GM23338 (cell line): ENCODE measurements around the gene ITPR3. TPM values are rescaled to one million over a fixed set of nuclear protein-coding genes. Genes with fewer than 3 reads are reported as not detected.

Source experiments
- ATAC-seq: fragments of 200-7000 bp; cut with Tn5 transposase; 3 replicates; pipeline ENCODE4 v1.9.1; 2020
- DNase-seq: peaks from one replicate; pipeline ENCODE4 v3.0.0-alpha.2; 2015; ENCODE audit warnings: low spot score
- H2AFZ ChIP-seq: fragments of 200-600 bp; sonication (generic); 2 replicates; pipeline ENCODE4 v1.8.0; 2016; ENCODE audit warnings: antibody characterized with exemption, mild to moderate bottlenecking, moderate library complexity
- H3F3A ChIP-seq: fragments of 200-600 bp; sonication (generic); replicated peaks from 2 replicates; pipeline ENCODE4 v1.8.0; 2017; ENCODE audit warnings: antibody characterized with exemption, mixed run types, low read depth
- H3K27ac ChIP-seq: fragments of 200-600 bp; sonication (generic); 2 replicates; pipeline ENCODE4 v1.6.1; 2016; ENCODE audit warnings: low read depth
- H3K27me3 ChIP-seq: fragments of 200-600 bp; sonication (generic); 2 replicates; pipeline ENCODE4 v1.8.0; 2016; ENCODE audit warnings: mild to moderate bottlenecking, mixed run types, moderate library complexity; ENCODE audit not compliant: insufficient read depth
- H3K36me3 ChIP-seq: fragments of 200-600 bp; sonication (generic); 2 replicates; pipeline ENCODE4 v1.8.0; 2016; ENCODE audit warnings: mild to moderate bottlenecking; ENCODE audit not compliant: insufficient read depth
- H3K4me1 ChIP-seq: fragments of 200-600 bp; sonication (generic); 2 replicates; pipeline ENCODE4 v1.8.0; 2016; ENCODE audit warnings: mild to moderate bottlenecking, moderate library complexity; ENCODE audit not compliant: insufficient read depth
- H3K4me2 ChIP-seq: fragments of 200-600 bp; sonication (generic); 2 replicates; pipeline ENCODE4 v1.7.1; 2017; ENCODE audit warnings: mixed run types
- H3K4me3 ChIP-seq: fragments of 200-600 bp; sonication (generic); 2 replicates; pipeline ENCODE4 v1.6.1; 2016; ENCODE audit warnings: mixed run types
- H3K79me2 ChIP-seq: fragments of 200-600 bp; sonication (generic); replicated peaks from 2 replicates; pipeline ENCODE4 v1.8.0; 2017; ENCODE audit warnings: mild to moderate bottlenecking; ENCODE audit not compliant: insufficient read depth
- H3K9me2 ChIP-seq: fragments of 200-600 bp; sonication (generic); 2 replicates; pipeline ENCODE4 v1.8.0; 2017; ENCODE audit not compliant: insufficient read depth
- H4K20me1 ChIP-seq: fragments of 200-600 bp; sonication (generic); replicated peaks from 2 replicates; pipeline ENCODE4 v1.8.0; 2017; ENCODE audit warnings: mild to moderate bottlenecking; ENCODE audit not compliant: insufficient read depth
- H3K27ac Mint-ChIP-seq: 2 replicates; pipeline ENCODE4 v1.8.0; 2020; ENCODE audit warnings: inconsistent platforms, mild to moderate bottlenecking, moderate library complexity, mixed read lengths
- H3K27me3 Mint-ChIP-seq: 3 replicates; pipeline ENCODE4 v1.8.0; 2022; ENCODE audit warnings: low read depth, mild to moderate bottlenecking, moderate library complexity, mixed read lengths, inconsistent platforms; ENCODE audit not compliant: insufficient read depth, poor library complexity
- H3K36me3 Mint-ChIP-seq: 3 replicates; pipeline ENCODE4 v1.8.0; 2021; ENCODE audit warnings: low read depth, mild to moderate bottlenecking, inconsistent platforms, moderate library complexity, mixed read lengths
- H3K4me1 Mint-ChIP-seq: 3 replicates; pipeline ENCODE4 v1.8.0; 2020; ENCODE audit warnings: mild to moderate bottlenecking, inconsistent platforms, mixed read lengths
- H3K4me3 Mint-ChIP-seq: 3 replicates; pipeline ENCODE4 v1.8.0; 2021; ENCODE audit warnings: moderate library complexity, mild to moderate bottlenecking, inconsistent platforms, mixed read lengths
- H3K9me3 Mint-ChIP-seq: 3 replicates; pipeline ENCODE4 v1.8.0; 2020; ENCODE audit warnings: moderate library complexity, mild to moderate bottlenecking, inconsistent platforms, mixed read lengths
- CREB1 ChIP-seq: fragments of 250-450 bp; sonication (Bioruptor Pico); IDR thresholded peaks from 2 replicates; pipeline ENCODE4 v1.5.0; 2020; ENCODE audit warnings: low read depth, mild to moderate bottlenecking, moderate library complexity
- ETS1 ChIP-seq: IDR thresholded peaks from 2 replicates; pipeline ENCODE4 v1.6.1; 2016; ENCODE audit warnings: antibody characterized with exemption
- EZH2 ChIP-seq: fragments of 200-600 bp; sonication (generic); IDR thresholded peaks from one replicate; pipeline ENCODE4 v1.8.0; 2017; ENCODE audit warnings: antibody characterized with exemption, mild to moderate bottlenecking, low read depth; ENCODE audit not compliant: unreplicated experiment
- EZH2phosphoT487 ChIP-seq: fragments of 200-600 bp; sonication (generic); IDR thresholded peaks from one replicate; pipeline ENCODE4 v1.8.1; 2018; ENCODE audit warnings: antibody characterized with exemption; ENCODE audit not compliant: unreplicated experiment
- JUNB ChIP-seq: IDR thresholded peaks from one replicate; pipeline ENCODE4 v1.6.1; 2016; ENCODE audit warnings: antibody characterized with exemption; ENCODE audit not compliant: unreplicated experiment
- NANOG ChIP-seq: IDR thresholded peaks from 2 replicates; pipeline ENCODE4 v1.6.1; 2016; ENCODE audit warnings: antibody characterized with exemption, borderline replicate concordance
- POLR2AphosphoS5 ChIP-seq: IDR thresholded peaks from 2 replicates; pipeline ENCODE4 v1.6.1; 2016; ENCODE audit warnings: antibody characterized with exemption, low read depth
- REST ChIP-seq: IDR thresholded peaks from one replicate; pipeline ENCODE4 v1.6.1; 2018; ENCODE audit warnings: antibody characterized with exemption; ENCODE audit not compliant: unreplicated experiment
- STAT1 ChIP-seq: IDR thresholded peaks from one replicate; pipeline ENCODE4 v1.6.1; 2016; ENCODE audit warnings: antibody characterized with exemption; ENCODE audit not compliant: unreplicated experiment
- ZNF114 ChIP-seq: fragments of 250-450 bp; sonication (Bioruptor Pico); IDR thresholded peaks from 2 replicates; pipeline ENCODE4 v1.5.0; 2020; ENCODE audit warnings: mild to moderate bottlenecking, moderate library complexity
- ZNF331 ChIP-seq: fragments of 250-450 bp; sonication (Bioruptor Pico); IDR thresholded peaks from 2 replicates; pipeline ENCODE4 v1.5.0; 2020; ENCODE audit warnings: low read depth, mild to moderate bottlenecking, moderate library complexity
- polyA plus RNA-seq: library from polyadenylated mRNA; unstranded; fragments of >200 nt; fragmentation: Nextera tagmentation; extraction: Ambion mirVana; gene quantifications from 2 replicates; pipeline ENCODE4 v1.2.1, GENCODE V29; 2016
- total RNA-seq: library from RNA; depleted of rRNA; stranded (reverse); fragments of >200 nt; shearing (Covaris generic); gene quantifications from 2 replicates; pipeline ENCODE4 v1.2.3, GENCODE V29; 2014
- TF ChIP-seq, protein P1 (sequence below): fragments of 250-450 bp; sonication (Bioruptor Pico); IDR thresholded peaks from 2 replicates; pipeline ENCODE4 v1.5.0; 2020; ENCODE audit warnings: mild to moderate bottlenecking, moderate library complexity
- TF ChIP-seq, protein P2 (sequence below), 2 experiments: fragments of 200-600 bp in 1 of 2; sonication (generic) in 1 of 2; conservative IDR thresholded peaks; 2 replicates each; pipeline versions ENCODE4 v1.5.1 to v1.6.1; 2016 to 2017; ENCODE audit warnings: antibody characterized with exemption in 2 of 2, low read depth in 2 of 2, mild to moderate bottlenecking in 2 of 2, moderate library complexity in 1 of 2

The ITPR3 gene
- total and polyA plus RNA-seq, 2 experiments from 2014 or later, result 7.3 to 31.9 TPM

DNA sequence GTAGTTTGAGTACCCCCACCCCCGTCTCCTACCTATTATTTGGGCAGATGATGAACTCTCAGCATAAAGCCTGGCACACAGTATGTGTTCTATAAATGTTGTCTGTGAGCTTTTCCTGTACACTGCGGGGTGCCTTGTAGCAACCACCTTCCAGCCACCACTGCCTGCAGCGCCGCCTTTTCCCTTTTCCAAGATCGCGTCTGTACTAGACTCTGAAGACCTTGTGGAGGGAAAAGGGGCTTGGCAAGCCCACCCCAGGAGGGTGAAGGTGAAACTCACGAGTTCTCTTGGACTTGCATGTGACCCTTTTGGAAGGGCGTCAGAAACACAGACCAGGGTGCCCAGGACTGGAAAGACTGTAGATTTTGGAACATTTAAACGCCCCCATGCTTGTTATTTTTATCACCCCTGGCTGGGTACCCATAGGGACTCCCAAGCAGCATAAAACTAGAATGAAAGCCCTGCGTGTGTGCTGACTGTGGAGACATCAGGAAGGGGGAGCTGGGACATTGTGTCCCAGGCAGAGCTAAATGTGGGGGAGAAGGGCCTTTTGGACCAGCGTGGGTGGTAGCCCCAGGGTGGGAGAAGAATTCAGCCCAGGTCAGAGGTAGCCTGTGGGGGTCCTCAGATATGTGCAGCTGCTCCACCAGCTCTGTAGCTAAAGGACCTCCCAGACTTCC lies 49.3 kb upstream of the ITPR3 start:
- no peaks in the 10 kb centered on the region for H3K27me3 ChIP-seq
- H3K4me2 ChIP-seq, result peak overlapping the region; percentile 92
- H3K9me2 ChIP-seq, result no peaks in the 10 kb centered on the region
- no peaks in the 10 kb centered on the region for H4K20me1 ChIP-seq
- H2AFZ ChIP-seq, result peak overlapping the region; percentile 97
- H3K27me3 Mint-ChIP-seq, result peaks cover 24% of the 10 kb centered on the region
- H3K79me2 ChIP-seq, result no peaks in the 10 kb centered on the region
- TF ChIP-seq NANOG (no peak), REST (no peak), EZH2 (no peak), POLR2AphosphoS5 (no peak), ZNF331 (no peak), CREB1 (CRISPR knock-in tag) (no peak), STAT1 (no peak), ETS1 (no peak), ZNF114 (CRISPR knock-in tag) (no peak), JUNB (no peak), EZH2phosphoT487 (no peak)
- TF ChIP-seq, protein P1, sequence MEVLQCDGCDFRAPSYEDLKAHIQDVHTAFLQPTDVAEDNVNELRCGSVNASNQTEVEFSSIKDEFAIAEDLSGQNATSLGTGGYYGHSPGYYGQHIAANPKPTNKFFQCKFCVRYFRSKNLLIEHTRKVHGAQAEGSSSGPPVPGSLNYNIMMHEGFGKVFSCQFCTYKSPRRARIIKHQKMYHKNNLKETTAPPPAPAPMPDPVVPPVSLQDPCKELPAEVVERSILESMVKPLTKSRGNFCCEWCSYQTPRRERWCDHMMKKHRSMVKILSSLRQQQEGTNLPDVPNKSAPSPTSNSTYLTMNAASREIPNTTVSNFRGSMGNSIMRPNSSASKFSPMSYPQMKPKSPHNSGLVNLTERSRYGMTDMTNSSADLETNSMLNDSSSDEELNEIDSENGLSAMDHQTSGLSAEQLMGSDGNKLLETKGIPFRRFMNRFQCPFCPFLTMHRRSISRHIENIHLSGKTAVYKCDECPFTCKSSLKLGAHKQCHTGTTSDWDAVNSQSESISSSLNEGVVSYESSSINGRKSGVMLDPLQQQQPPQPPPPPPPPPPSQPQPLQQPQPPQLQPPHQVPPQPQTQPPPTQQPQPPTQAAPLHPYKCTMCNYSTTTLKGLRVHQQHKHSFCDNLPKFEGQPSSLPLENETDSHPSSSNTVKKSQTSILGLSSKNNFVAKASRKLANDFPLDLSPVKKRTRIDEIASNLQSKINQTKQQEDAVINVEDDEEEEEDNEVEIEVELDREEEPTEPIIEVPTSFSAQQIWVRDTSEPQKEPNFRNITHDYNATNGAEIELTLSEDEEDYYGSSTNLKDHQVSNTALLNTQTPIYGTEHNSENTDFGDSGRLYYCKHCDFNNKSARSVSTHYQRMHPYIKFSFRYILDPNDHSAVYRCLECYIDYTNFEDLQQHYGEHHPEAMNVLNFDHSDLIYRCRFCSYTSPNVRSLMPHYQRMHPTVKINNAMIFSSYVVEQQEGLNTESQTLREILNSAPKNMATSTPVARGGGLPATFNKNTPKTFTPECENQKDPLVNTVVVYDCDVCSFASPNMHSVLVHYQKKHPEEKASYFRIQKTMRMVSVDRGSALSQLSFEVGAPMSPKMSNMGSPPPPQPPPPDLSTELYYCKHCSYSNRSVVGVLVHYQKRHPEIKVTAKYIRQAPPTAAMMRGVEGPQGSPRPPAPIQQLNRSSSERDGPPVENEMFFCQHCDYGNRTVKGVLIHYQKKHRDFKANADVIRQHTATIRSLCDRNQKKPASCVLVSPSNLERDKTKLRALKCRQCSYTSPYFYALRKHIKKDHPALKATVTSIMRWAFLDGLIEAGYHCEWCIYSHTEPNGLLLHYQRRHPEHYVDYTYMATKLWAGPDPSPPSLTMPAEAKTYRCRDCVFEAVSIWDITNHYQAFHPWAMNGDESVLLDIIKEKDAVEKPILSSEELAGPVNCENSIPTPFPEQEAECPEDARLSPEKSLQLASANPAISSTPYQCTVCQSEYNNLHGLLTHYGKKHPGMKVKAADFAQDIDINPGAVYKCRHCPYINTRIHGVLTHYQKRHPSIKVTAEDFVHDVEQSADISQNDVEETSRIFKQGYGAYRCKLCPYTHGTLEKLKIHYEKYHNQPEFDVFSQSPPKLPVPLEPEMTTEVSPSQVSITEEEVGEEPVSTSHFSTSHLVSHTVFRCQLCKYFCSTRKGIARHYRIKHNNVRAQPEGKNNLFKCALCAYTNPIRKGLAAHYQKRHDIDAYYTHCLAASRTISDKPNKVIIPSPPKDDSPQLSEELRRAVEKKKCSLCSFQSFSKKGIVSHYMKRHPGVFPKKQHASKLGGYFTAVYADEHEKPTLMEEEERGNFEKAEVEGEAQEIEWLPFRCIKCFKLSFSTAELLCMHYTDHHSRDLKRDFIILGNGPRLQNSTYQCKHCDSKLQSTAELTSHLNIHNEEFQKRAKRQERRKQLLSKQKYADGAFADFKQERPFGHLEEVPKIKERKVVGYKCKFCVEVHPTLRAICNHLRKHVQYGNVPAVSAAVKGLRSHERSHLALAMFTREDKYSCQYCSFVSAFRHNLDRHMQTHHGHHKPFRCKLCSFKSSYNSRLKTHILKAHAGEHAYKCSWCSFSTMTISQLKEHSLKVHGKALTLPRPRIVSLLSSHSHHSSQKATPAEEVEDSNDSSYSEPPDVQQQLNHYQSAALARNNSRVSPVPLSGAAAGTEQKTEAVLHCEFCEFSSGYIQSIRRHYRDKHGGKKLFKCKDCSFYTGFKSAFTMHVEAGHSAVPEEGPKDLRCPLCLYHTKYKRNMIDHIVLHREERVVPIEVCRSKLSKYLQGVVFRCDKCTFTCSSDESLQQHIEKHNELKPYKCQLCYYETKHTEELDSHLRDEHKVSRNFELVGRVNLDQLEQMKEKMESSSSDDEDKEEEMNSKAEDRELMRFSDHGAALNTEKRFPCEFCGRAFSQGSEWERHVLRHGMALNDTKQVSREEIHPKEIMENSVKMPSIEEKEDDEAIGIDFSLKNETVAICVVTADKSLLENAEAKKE (CRISPR knock-in tag), result no peak
- TF ChIP-seq, protein P2, sequence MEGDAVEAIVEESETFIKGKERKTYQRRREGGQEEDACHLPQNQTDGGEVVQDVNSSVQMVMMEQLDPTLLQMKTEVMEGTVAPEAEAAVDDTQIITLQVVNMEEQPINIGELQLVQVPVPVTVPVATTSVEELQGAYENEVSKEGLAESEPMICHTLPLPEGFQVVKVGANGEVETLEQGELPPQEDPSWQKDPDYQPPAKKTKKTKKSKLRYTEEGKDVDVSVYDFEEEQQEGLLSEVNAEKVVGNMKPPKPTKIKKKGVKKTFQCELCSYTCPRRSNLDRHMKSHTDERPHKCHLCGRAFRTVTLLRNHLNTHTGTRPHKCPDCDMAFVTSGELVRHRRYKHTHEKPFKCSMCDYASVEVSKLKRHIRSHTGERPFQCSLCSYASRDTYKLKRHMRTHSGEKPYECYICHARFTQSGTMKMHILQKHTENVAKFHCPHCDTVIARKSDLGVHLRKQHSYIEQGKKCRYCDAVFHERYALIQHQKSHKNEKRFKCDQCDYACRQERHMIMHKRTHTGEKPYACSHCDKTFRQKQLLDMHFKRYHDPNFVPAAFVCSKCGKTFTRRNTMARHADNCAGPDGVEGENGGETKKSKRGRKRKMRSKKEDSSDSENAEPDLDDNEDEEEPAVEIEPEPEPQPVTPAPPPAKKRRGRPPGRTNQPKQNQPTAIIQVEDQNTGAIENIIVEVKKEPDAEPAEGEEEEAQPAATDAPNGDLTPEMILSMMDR (conservative IDR thresholded peaks at IDR 0.05; ENCODE audit: low read depth in 2 of 2), result no peak
- peak overlapping the region; percentile 86; the same call in 1 of the 2 replicates for H3K27ac Mint-ChIP-seq
- 0 out of 2 replicates have a peak overlapping the region, but pooled peaks have one; percentile 66 for H3K27ac ChIP-seq
- peaks cover 18% of the 10 kb centered on the region for H3K36me3 Mint-ChIP-seq
- peak; percentile 5 for ATAC-seq
- no peaks in the 10 kb centered on the region for H3F3A ChIP-seq
- peaks cover 12% of the 10 kb centered on the region for H3K4me1 ChIP-seq
- peak overlapping the region; percentile 85 for H3K4me3 ChIP-seq
- peaks cover 10% of the 10 kb centered on the region for H3K4me1 Mint-ChIP-seq
- 0 out of 2 replicates have a peak, but pooled peaks cover 5% of the 10 kb centered on the region for H3K36me3 ChIP-seq
- no peaks in the 10 kb centered on the region for H3K9me3 Mint-ChIP-seq
- DNase-seq, result no peak
- peak overlapping the region; percentile 88 for H3K4me3 Mint-ChIP-seq
